GM15510 (cell line): ENCODE measurements around the gene ITPK1.

Source experiments
- POLR2A ChIP-seq: IDR thresholded peaks from 3 replicates; pipeline ENCODE4 v1.6.1; 2011; ENCODE audit warnings: borderline replicate concordance; ENCODE audit not compliant: insufficient read length; ENCODE audit errors: extremely low read depth

Gene ITPK1

DNA sequence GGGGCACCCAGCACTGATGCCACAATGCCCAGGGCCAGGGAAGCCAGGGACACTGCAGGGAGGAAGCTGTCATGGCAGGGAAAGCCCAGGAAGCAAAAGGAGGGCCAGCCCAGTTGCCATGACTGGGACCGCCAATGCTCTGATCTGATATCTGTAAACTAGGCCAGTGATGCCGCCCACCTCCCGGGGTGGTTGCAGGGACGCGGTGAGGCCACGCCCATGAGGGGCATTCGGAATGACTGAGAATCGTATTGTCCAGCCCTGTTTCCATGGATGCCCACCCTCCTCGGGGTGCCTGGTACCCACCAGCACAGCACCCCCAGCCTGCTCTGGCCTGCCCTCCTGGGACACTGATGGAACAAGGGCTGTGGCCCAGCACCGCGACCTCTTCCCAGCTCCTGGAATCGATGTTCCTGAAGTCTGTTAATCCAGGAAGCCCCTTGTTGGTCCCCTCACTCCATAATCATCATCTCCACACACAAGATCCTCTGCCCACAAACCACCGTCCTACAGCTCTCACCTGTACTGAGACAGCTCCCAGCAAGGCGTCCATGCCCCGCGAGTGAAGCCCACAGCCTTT is 144.0 kb downstream of the ITPK1 start:
- no peak for TF ChIP-seq POLR2A

DNA sequence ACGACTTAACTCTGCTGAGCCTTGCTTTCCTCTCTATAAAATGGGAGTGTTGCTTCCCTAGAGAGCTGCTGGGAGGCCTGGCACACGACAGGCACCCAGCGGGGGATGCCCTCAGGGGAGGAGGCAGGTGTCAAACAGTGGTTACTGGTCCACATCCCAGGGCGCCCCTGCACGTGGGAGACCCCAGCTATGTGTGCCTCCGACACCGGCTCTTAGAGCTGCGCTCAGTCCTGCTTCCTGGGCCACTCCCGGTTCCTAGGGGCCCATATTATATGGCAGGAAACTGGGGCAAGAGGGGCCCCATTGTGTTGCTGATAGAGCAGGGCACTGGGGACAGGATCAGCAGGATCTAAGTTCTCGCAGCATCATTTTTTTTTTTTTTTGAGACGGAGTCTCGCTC is 145.5 kb downstream of the ITPK1 start:
- TF ChIP-seq POLR2A = no peak

- TF ChIP-seq POLR2A = no peak
Measured at GRCh38 chr14:92969871-92970270, 145.9 kb downstream of the ITPK1 start.

- no peak for TF ChIP-seq POLR2A
Measured at GRCh38 chr14:92969430-92969829, 146.3 kb downstream of the ITPK1 start.

GRCh38 chr14:92968291-92969020 is 147.3 kb downstream of the ITPK1 start:
- TF ChIP-seq POLR2A = no peak

DNA sequence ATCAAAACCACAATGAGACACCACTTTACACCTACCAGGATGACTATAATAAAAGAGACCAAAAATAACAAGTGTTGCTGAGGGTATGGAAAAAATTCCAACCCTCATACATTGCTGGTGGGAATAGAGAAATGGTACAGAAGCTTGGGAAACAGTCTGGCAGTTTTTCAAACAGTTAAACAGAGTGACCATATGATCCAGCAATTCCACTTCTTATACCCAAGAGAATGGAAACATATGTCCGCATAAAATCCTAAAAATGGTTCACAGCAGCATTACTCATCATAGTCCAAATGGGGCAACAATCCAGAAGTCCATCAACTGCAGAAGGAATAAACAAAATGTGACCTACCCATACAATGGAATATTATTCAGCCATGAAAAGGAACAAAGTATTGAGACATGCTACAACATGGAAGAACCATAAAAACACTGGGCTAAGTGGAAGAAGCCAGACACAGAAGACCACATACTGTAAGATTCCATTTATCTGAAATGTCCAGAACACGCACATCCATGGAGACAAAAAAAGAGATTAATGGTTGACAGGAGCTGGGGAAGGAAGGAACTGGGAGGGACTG is 148.3 kb downstream of the ITPK1 start:
- TF ChIP-seq POLR2A = no peak

DNA sequence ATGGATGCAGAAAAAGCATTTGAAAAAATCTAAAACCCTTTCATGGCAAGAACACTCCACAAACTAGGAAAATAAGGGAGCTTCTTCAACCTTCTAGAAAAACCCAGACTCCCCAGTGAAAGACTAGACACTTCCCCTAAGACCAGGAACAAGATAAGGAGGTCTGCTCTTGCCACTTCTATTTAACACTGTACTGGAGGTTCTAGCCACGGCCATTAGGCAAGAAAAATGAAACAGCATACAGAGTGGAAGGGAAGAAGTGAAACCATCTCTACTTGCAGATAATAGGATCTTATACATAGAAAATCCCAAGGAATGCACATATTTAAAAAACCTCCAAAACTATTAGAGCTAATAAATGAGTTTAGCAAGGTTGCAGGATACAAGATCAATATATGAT is 150.4 kb downstream of the ITPK1 start:
- no peak for TF ChIP-seq POLR2A

DNA sequence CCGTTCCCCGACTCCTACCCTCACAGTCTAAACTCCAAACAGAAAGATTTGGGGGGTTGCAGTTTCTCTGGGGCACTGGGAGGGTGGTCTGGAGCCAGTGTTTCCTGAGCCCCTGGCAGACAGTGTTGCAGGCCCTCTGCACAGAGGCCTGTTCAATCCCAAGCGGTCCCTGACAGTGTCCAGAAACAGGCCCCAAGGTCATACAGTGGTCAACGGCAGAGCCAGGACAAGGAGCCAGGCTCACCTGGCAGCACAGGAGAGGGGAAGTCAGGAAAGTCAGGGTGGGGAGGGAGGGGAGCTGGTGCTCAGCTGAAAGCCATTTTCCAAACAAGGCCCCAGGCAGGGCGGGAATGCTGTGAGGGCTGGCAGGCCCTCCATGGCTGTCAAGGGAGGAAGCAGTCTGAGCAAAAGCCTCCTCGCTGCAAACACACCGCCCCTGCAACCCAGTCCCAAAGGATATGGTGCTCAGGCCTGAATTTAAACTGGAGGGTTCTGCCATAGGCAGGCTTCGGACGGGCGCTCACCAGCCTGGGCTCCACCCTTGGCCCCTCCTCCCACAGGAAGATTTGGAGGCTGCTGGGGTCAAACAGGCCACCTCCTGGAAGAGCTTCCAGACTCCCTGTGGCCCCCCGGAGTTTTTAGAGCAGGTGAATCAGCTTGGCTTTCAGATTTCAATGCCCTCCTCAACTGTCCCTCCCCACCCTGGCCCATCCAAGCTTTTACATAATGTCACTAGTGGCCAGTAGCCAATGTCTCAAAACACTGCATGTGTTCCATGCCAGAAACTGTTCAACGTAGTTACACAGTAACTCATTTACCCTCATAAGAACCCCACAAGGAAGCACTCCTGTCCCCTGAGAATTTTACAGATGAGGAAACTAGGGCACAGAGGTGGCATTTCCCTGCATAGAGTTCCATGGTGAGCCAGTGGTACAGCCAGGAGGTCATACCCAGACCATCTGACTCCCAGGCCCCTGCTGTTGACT is 151.3 kb downstream of the ITPK1 start:
- TF ChIP-seq POLR2A = no peak

- no peak for TF ChIP-seq POLR2A
Measured at GRCh38 chr14:92963301-92964123, 152.2 kb downstream of the ITPK1 start.

DNA sequence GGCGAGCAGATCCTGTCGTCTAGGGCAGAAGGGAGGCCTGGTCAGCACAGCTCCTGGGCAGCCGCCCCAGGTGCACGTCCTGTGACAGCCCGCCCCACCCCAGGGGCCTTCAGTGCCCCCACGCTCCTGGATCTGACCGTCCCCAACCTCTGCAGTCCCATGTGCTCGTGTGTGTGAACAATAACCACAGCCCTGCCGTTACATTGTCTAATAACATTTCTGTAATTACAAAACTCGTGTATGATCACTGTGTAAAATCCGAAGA is 153.0 kb downstream of the ITPK1 start:
- TF ChIP-seq POLR2A = no peak

GRCh38 chr14:92962031-92962830 is 153.5 kb downstream of the ITPK1 start:
- no peak for TF ChIP-seq POLR2A

GRCh38 chr14:92961567-92961855 is 154.2 kb downstream of the ITPK1 start:
- no peak for TF ChIP-seq POLR2A

- TF ChIP-seq POLR2A = no peak
Measured at GRCh38 chr14:92960706-92961566, 154.8 kb downstream of the ITPK1 start.
